Measurements from ENCODE around the gene FBXO34. TPM values are rescaled to one million over a fixed set of nuclear protein-coding genes. Genes with fewer than 3 reads are reported as not detected.

The FBXO34 gene
- total and polyA plus RNA-seq, 2 of the 13 experiments (the other 11 are each of a cell fraction or from before 2014, with no cell fraction given), result 8.8 to 13.5 TPM

- TF ChIP-seq ZNF503 (CRISPR knock-in tag; IDR thresholded peaks at IDR 0.05) (0 out of 2 replicates have a peak, but pooled peaks have one; percentile 45), GABPB1 (CRISPR knock-in tag; IDR thresholded peaks at IDR 0.05) (peak; percentile 78), ZSCAN9 (CRISPR knock-in tag; IDR thresholded peaks at IDR 0.05; ENCODE audit: borderline replicate concordance) (0 out of 2 replicates have a peak, but pooled peaks have one; percentile 61), ATF4 (CRISPR knock-in tag; IDR thresholded peaks at IDR 0.05) (peak in 1 of 2 experiments; percentile 14; a peak in 1 of 4 replicates), MLLT10 (CRISPR knock-in tag; IDR thresholded peaks at IDR 0.05) (no peak), PHB2 (IDR thresholded peaks at IDR 0.05; ENCODE audit: partially characterized antibody) (no peak), ZNF512B (CRISPR knock-in tag; IDR thresholded peaks at IDR 0.05; ENCODE audit: borderline replicate concordance) (no peak), THRA (CRISPR knock-in tag; IDR thresholded peaks at IDR 0.05; ENCODE audit: borderline replicate concordance) (peak; percentile 43; the same call in 1 of the 2 replicates), ZFYVE20 (CRISPR knock-in tag; IDR thresholded peaks at IDR 0.05; ENCODE audit: borderline replicate concordance, low read depth) (no peak), ZMYM4 (CRISPR knock-in tag; IDR thresholded peaks at IDR 0.05) (peak; percentile 100), PHF20 (CRISPR knock-in tag; IDR thresholded peaks at IDR 0.05) (0 out of 2 replicates have a peak, but pooled peaks have one; percentile 43), ETV6 (CRISPR knock-in tag; conservative IDR thresholded peaks at IDR 0.05) (0 out of 2 replicates have a peak, but pooled peaks have one; percentile 58), HOMEZ (CRISPR knock-in tag; IDR thresholded peaks at IDR 0.05; ENCODE audit: low read depth) (peak; percentile 98), ZBED4 (CRISPR knock-in tag; IDR thresholded peaks at IDR 0.05; ENCODE audit: borderline replicate concordance) (peak; percentile 43; the same call in 1 of the 2 replicates), RFXAP (CRISPR knock-in tag; IDR thresholded peaks at IDR 0.05; ENCODE audit: borderline replicate concordance) (peak; percentile 77; the same call in 1 of the 2 replicates)
Observed at GRCh38 chr14:55270832-55271571, at the start of gene FBXO34 (continued).

All from HepG2 (cell line).